Smooth muscle cell (in vitro differentiated cells): ENCODE data around the gene COL4A1. TPM values are rescaled to one million over a fixed set of nuclear protein-coding genes. Genes with fewer than 3 reads are reported as not detected.

Experiments used
- DNase-seq: peaks from one replicate; lab custom pipeline; 2025; ENCODE audit not compliant: unreplicated experiment; lab: John Stamatoyannopoulos, UW
- H2AFZ ChIP-seq: fragments of 200-600 bp; sonication (generic); 2 replicates; pipeline ENCODE4 v1.6.0; 2016; ENCODE audit warnings: antibody characterized with exemption, low read depth, mild to moderate bottlenecking
- H3F3A ChIP-seq: fragments of 200-600 bp; sonication (generic); 2 replicates; pipeline ENCODE4 v1.6.0; 2017; ENCODE audit warnings: antibody characterized with exemption, low read depth
- H3K27ac ChIP-seq: fragments of 200-600 bp; sonication (generic); 2 replicates; pipeline ENCODE4 v1.5.1; 2016; ENCODE audit warnings: low read depth, mild to moderate bottlenecking
- H3K27me3 ChIP-seq: fragments of 200-600 bp; sonication (generic); 2 replicates; pipeline ENCODE4 v1.6.1; 2016; ENCODE audit warnings: low read depth, mild to moderate bottlenecking
- H3K36me3 ChIP-seq: fragments of 200-600 bp; sonication (generic); 2 replicates; pipeline ENCODE4 v1.5.1; 2016; ENCODE audit warnings: low read depth
- H3K4me1 ChIP-seq: fragments of 200-600 bp; sonication (generic); 2 replicates; pipeline ENCODE4 v1.5.1; 2016; ENCODE audit warnings: low read depth
- H3K4me2 ChIP-seq: fragments of 200-600 bp; sonication (generic); 2 replicates; pipeline ENCODE4 v1.6.0; 2016; ENCODE audit warnings: mild to moderate bottlenecking
- H3K4me3 ChIP-seq: fragments of 200-600 bp; sonication (generic); 2 replicates; pipeline ENCODE4 v1.5.1; 2016; ENCODE audit warnings: mild to moderate bottlenecking
- H3K79me2 ChIP-seq: fragments of 200-600 bp; sonication (generic); 2 replicates; pipeline ENCODE4 v1.6.0; 2016; ENCODE audit warnings: low read depth, mild to moderate bottlenecking
- H3K9ac ChIP-seq: fragments of 200-600 bp; sonication (generic); 2 replicates; pipeline ENCODE4 v1.6.0; 2016; ENCODE audit warnings: low read depth
- H3K9me3 ChIP-seq: fragments of 200-600 bp; sonication (generic); replicated peaks from 2 replicates; pipeline ENCODE4 v1.5.1; 2016; ENCODE audit warnings: low read depth
- H4K20me1 ChIP-seq: fragments of 200-600 bp; sonication (generic); 2 replicates; pipeline ENCODE4 v1.6.0; 2016; ENCODE audit warnings: low read depth
- CTCF ChIP-seq: fragments of 200-600 bp; sonication (generic); IDR thresholded peaks from 2 replicates; pipeline ENCODE4 v1.5.1; 2017; ENCODE audit warnings: borderline replicate concordance, mild to moderate bottlenecking, antibody characterized with exemption; ENCODE audit not compliant: insufficient read depth, poor library complexity, severe bottlenecking
- WGBS: methylation state at CpG from one replicate; pipeline ENCODE4 v1.1.7; 2016; ENCODE audit warnings: low lambda C conversion rate; 5-methylcytosine and 5-hydroxymethylcytosine counted together
- polyA plus RNA-seq: library from polyadenylated mRNA; unstranded; fragments of >200 nt; fragmentation: Nextera tagmentation; extraction: Ambion mirVana; gene quantifications from 2 replicates; pipeline ENCODE4 v1.2.1, GENCODE V29; 2016
- total RNA-seq: library from RNA; depleted of rRNA; stranded (reverse); fragments of >200 nt; gene quantifications from 2 replicates; pipeline ENCODE4 v1.2.3, GENCODE V29; 2014

COL4A1 gene
- total and polyA plus RNA-seq, 2 experiments from 2014 or later, result 2,409 to 4,372 TPM

- Histone ChIP-seq H3K9ac (no peak overlapping the region), H3K9me3 (no peaks in the 10 kb centered on the region), H3K4me2 (peak overlapping the region; percentile 97), H3K4me3 (peak overlapping the region; percentile 93), H3K27ac (peak overlapping the region; percentile 94), H2AFZ (no peak overlapping the region), H3K27me3 (no peaks in the 10 kb centered on the region), H3K79me2 (peaks cover 98% of the 10 kb centered on the region), H3K36me3 (no peaks in the 10 kb centered on the region), H3F3A (peaks cover 52% of the 10 kb centered on the region), H3K4me1 (peaks cover 79% of the 10 kb centered on the region), H4K20me1 (peaks cover 100% of the 10 kb centered on the region)
- DNase-seq, result no peak
- no peak for TF ChIP-seq CTCF
- 22% methylated on average over 21 of the region's 21 CpGs for WGBS
Measured at GRCh38 chr13:110301606-110302553, 5.1 kb downstream of the COL4A1 start.

GRCh38 chr13:110301083-110301482 is 5.9 kb downstream of the COL4A1 start:
- H3K9me3 ChIP-seq, result no peaks in the 10 kb centered on the region
- H4K20me1 ChIP-seq, result peaks cover 100% of the 10 kb centered on the region
- H3K4me3 ChIP-seq, result no peak overlapping the region
- no peak for TF ChIP-seq CTCF
- peaks cover 98% of the 10 kb centered on the region for H3K79me2 ChIP-seq
- peaks cover 60% of the 10 kb centered on the region for H3F3A ChIP-seq
- 26% methylated on average over 5 of the region's 5 CpGs for WGBS
- H3K27ac ChIP-seq, result peak overlapping the region; percentile 94
- H3K36me3 ChIP-seq, result no peaks in the 10 kb centered on the region
- H2AFZ ChIP-seq, result no peak overlapping the region
- H3K27me3 ChIP-seq, result no peaks in the 10 kb centered on the region
- DNase-seq, result no peak
- H3K4me1 ChIP-seq, result peaks cover 77% of the 10 kb centered on the region
- no peak overlapping the region for H3K9ac ChIP-seq
- H3K4me2 ChIP-seq, result peak overlapping the region; percentile 97

GRCh38 chr13:110300090-110300815 is 6.7 kb downstream of the COL4A1 start:
- Histone ChIP-seq H4K20me1 (peaks cover 100% of the 10 kb centered on the region), H3K27ac (peak overlapping the region; percentile 94), H3K4me1 (peaks cover 69% of the 10 kb centered on the region), H3K79me2 (peaks cover 98% of the 10 kb centered on the region), H3K4me2 (peak overlapping the region; percentile 97), H2AFZ (no peak overlapping the region), H3K27me3 (no peaks in the 10 kb centered on the region), H3K9me3 (no peaks in the 10 kb centered on the region), H3K4me3 (no peak overlapping the region), H3K36me3 (no peaks in the 10 kb centered on the region), H3K9ac (no peak overlapping the region), H3F3A (peaks cover 61% of the 10 kb centered on the region)
- DNase-seq, result no peak
- TF ChIP-seq CTCF, result no peak
- WGBS, result 22% methylated on average over 3 of the region's 3 CpGs
